LNCAP (cell line): ENCODE data around the gene ALPK3.

Source experiments
- CTCF ChIP-seq: fragments of 450-650 bp; IDR thresholded peaks from 2 replicates; pipeline ENCODE4 v1.5.1; 2017; ENCODE audit warnings: mild to moderate bottlenecking

Gene ALPK3

GRCh38 chr15:84905016-84905916, 88.1 kb downstream of the ALPK3 start:
- no peak for TF ChIP-seq CTCF

- no peak for TF ChIP-seq CTCF
These were observed 90.6 kb downstream of the ALPK3 start for GRCh38 chr15:84907731-84908130.

GRCh38 chr15:84908564-84908963, 91.4 kb downstream of the ALPK3 start:
- TF ChIP-seq CTCF = no peak

GRCh38 chr15:84909029-84909428, 91.9 kb downstream of the ALPK3 start:
- no peak for TF ChIP-seq CTCF

- TF ChIP-seq CTCF = no peak
These were observed 92.6 kb downstream of the ALPK3 start for GRCh38 chr15:84909782-84910181.

GRCh38 chr15:84910928-84911623, 93.9 kb downstream of the ALPK3 start:
- no peak for TF ChIP-seq CTCF

- TF ChIP-seq CTCF = no peak
These were observed 94.9 kb downstream of the ALPK3 start for GRCh38 chr15:84911879-84912660.
